Astrocyte (in vitro differentiated cells and primary cell): Measurements from ENCODE around the gene CACNA1E.

Experiments used
- CTCF ChIP-seq: IDR thresholded peaks from 2 replicates; pipeline ENCODE4 v1.5.1; 2011; ENCODE audit warnings: low read depth, mild to moderate bottlenecking, inconsistent platforms, low read length, moderate library complexity; ENCODE audit not compliant: insufficient read depth
- EZH2 ChIP-seq: IDR thresholded peaks from 2 replicates; pipeline ENCODE4 v1.6.1; 2012; ENCODE audit warnings: mild to moderate bottlenecking, low read length, inconsistent platforms; ENCODE audit not compliant: insufficient read depth

- TF ChIP-seq CTCF (no peak), EZH2 (no peak)
Measured at GRCh38 chr1:181623850-181624249, 140.5 kb downstream of the CACNA1E start.
